22Rv1 (cell line): Measurements from ENCODE around the gene ANO2.
A peak's percentile ranks its signal among the peaks of the same experiment; 100 is the strongest.

Source experiments
- CTCF ChIP-seq: fragments of 450-650 bp; IDR thresholded peaks from 2 replicates; pipeline ENCODE4 v1.5.1; 2017; ENCODE audit warnings: mild to moderate bottlenecking
- ZFX ChIP-seq: fragments of 450-650 bp; IDR thresholded peaks from 2 replicates; pipeline ENCODE4 v1.6.1; 2017; ENCODE audit warnings: antibody characterized with exemption, borderline replicate concordance

DNA sequence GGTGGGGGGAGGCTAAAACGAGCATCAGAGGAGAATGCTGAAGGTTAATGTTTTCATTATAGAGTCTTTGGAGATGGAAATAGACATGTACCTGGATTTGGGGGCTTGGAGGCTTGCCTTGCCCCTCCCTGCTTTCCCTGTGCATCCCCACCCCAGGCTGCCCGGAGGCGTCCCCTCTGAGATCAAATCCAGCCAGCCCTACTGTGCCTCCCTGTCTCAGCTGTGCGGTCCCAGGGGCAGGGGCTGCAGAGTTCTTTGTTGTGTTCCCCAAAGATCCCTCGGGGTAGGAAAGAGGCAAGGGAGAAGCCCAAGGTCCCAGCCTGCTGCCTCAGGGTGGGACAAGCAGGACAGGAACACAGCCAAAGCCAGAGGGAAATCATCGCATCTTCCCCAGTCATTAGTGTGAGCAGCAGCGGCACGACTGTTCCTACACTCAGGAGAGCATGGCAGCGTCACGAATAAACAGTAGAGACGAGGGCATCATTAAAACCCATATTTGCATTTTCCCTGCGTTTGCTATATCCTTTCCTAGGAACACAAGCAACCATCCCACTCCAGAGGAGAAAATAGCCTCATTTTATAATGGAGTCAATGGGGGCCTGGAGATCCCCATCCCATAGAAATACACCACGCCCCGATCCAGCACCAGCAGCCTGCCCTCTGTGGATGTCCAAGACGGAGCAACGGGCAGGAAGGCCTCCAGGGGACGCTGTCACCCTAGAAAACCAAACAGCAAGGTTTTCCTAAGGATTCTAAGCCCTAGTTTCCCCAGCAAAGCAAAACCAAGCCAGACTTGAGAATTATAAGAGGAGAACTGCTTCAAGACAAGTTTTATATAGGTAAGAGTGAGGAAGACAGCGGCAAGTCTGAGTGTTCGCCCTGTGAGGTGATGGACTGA is 32.4 kb downstream of the ANO2 start:
- TF ChIP-seq CTCF (peak; percentile 74), ZFX (no peak)
